Caco-2 (cell line): ENCODE results near the gene SRPRB. TPM values are rescaled to one million over a fixed set of nuclear protein-coding genes. Genes with fewer than 3 reads are reported as not detected.

Experiments used
- BruUV-seq: library from RNA; stranded (reverse); fragments of 400-500 nt; replicated peaks from 2 replicates; lab custom pipeline; 2021; lab: Mats Ljungman, UMichigan
- CTCF ChIA-PET: fragments of 300-600 bp; sonication (Branson Sonifier 250); formaldehyde crosslinking; loops from one replicate; lab custom pipeline; 2022; ENCODE audit warnings: antibody characterized with exemption; lab: Charles Lee
- POLR2A ChIA-PET: fragments of 300-600 bp; sonication (Branson Sonifier 250); formaldehyde crosslinking; loops from one replicate; lab custom pipeline; 2022; ENCODE audit warnings: antibody characterized with exemption; lab: Charles Lee
- DNase-seq, 2 experiments: peaks; one replicate each; pipeline versions ENCODE4 v3.0.0 to v3.0.0-alpha.2; 2020 to 2022
- H3K27me3 ChIP-seq: replicated peaks from 2 replicates; pipeline ENCODE4 v1.6.0; 2011; ENCODE audit warnings: low read length; ENCODE audit not compliant: control insufficient read depth, insufficient read depth
- H3K36me3 ChIP-seq: 2 replicates; pipeline ENCODE4 v1.5.1; 2011; ENCODE audit warnings: low read length; ENCODE audit not compliant: control insufficient read depth, insufficient read depth
- H3K4me1 ChIP-seq: fragments of 250-450 bp; sonication (Bioruptor Pico); 2 replicates; pipeline ENCODE4 v1.5.1; 2020; ENCODE audit warnings: mild to moderate bottlenecking
- H3K4me3 ChIP-seq: 2 replicates; pipeline ENCODE4 v1.5.1; 2011; ENCODE audit warnings: low read depth, mild to moderate bottlenecking, control low read depth, low read length
- H3K9me3 ChIP-seq: fragments of 250-450 bp; sonication (Bioruptor Pico); 2 replicates; pipeline ENCODE4 v1.5.1; 2020; ENCODE audit warnings: mild to moderate bottlenecking, moderate library complexity
- H3K27ac Mint-ChIP-seq: one replicate; pipeline ENCODE4 v1.8.0; 2022; ENCODE audit warnings: mixed read lengths; ENCODE audit not compliant: unreplicated experiment
- H3K27me3 Mint-ChIP-seq: one replicate; pipeline ENCODE4 v1.8.0; 2022; ENCODE audit warnings: mixed read lengths; ENCODE audit not compliant: insufficient read depth, unreplicated experiment
- H3K36me3 Mint-ChIP-seq: one replicate; pipeline ENCODE4 v1.8.0; 2022; ENCODE audit warnings: mild to moderate bottlenecking, mixed read lengths; ENCODE audit not compliant: insufficient read depth, unreplicated experiment
- H3K4me1 Mint-ChIP-seq: one replicate; pipeline ENCODE4 v1.8.0; 2022; ENCODE audit warnings: low read depth, mixed read lengths; ENCODE audit not compliant: unreplicated experiment
- H3K4me3 Mint-ChIP-seq: one replicate; pipeline ENCODE4 v1.8.0; 2022; ENCODE audit warnings: mild to moderate bottlenecking, moderate library complexity, mixed read lengths; ENCODE audit not compliant: unreplicated experiment
- H3K9me3 Mint-ChIP-seq: one replicate; pipeline ENCODE4 v1.8.0; 2022; ENCODE audit warnings: mixed read lengths; ENCODE audit not compliant: unreplicated experiment
- intact Hi-C: fragments of 100-400 bp; cut with micrococcal nuclease; formaldehyde crosslinking; loops from one replicate; pipeline ENCODE4 v1.10.0; 2022; ENCODE audit not compliant: unreplicated experiment
- total RNA-seq: library from RNA; stranded (reverse); gene quantifications from 2 replicates; pipeline ENCODE4 v1.2.3, GENCODE V29; 2022
- TF ChIP-seq, protein P1 (sequence below), 2 experiments: fragments of 200-600 bp in 1 of 2; IDR thresholded peaks; 1 replicate in 1 of 2; 2 replicates in 1 of 2; pipeline versions ENCODE4 v1.5.1 to v1.8.0; 2011 to 2022; ENCODE audit warnings: antibody characterized with exemption in 1 of 2, control low read depth in 1 of 2, inconsistent platforms in 1 of 2, low read depth in 1 of 2, low read length in 1 of 2, mild to moderate bottlenecking in 1 of 2, moderate library complexity in 1 of 2; ENCODE audit not compliant: insufficient read depth in 1 of 2, severe bottlenecking in 1 of 2, unreplicated experiment in 1 of 2

SRPRB gene
- total RNA-seq, 1 experiment from 2014 or later: 87.3 TPM

DNA sequence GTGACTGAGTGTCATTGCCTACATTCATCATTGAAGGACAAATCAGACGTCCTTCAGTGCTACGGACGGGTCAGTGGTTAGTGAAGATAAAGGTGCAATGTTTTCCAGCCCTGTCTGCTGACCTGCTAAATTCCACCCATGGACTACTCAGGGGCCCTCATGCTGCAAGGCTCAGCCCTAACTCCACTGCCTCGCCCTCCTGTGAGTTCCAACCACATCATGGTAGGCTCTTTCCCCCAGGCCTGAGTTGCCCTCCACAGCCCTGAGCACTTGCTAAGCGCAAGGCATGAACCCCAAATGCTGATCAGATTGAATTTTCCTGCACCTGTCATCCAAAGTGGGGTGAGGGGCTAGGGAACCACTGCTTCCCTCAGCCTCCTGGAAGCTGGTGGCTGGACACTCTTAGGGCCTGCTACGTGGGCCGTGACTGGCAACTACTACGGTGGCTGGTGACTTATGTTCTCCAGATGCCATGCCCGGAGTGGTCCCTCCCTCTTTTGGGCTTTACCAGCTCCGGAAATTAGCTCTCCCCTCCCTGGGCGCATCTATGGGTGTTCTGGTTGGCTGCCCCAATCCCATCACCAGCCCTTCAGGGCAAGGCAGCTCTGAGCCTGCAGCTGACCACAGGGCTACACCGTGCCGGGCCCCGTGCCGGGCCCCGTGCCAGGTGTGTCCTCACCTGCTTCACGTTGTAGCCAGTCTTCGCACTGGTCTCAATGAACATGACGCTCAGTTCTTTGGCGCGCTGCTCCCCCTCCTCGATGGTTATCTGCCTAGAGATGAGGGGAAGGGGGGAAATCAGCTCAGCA, 32.1 kb downstream of the SRPRB start:
- H3K36me3 ChIP-seq: no peaks in the 10 kb centered on the region
- CTCF ChIA-PET: no interaction called here
- no peak overlapping the region for H3K4me3 ChIP-seq

DNA sequence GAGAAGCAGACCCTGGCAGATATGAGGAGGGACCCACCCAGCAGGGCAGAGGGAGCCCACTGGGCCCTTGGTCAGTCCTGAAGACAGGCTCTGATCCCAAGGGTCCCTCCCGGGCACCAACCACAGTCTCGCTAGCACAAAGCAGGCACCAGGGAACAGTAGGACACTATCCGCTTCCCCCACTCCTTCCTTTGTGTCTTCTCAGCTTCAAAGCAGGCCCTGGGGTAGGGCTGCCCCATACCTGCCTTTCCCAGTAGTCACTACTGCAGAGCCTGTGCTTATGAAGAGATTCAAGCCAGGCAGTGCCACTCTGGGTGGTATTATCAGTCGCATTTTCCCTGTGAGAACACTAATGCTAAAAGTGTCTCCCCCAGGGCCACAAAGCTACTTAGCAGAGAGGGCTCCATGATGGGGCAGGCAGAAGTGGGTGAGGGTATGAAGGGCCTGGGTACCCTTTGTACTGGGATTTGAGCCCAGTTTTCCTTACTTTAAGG, 32.7 kb downstream of the SRPRB start:
- BruUV-seq: no TSS peak
- Histone ChIP-seq H3K36me3 (no peaks in the 10 kb centered on the region), H3K4me1 (no peaks in the 10 kb centered on the region), H3K9me3 (no peaks in the 10 kb centered on the region), H3K27me3 (no peaks in the 10 kb centered on the region), H3K4me3 (no peak overlapping the region)
- H3K36me3 Mint-ChIP-seq: no peaks in the 10 kb centered on the region
- H3K27me3 Mint-ChIP-seq: no peaks in the 10 kb centered on the region
- CTCF ChIA-PET: no interaction called here
- peak in 1 of 2 experiments; percentile 12 for DNase-seq
- TF ChIP-seq, protein P1, sequence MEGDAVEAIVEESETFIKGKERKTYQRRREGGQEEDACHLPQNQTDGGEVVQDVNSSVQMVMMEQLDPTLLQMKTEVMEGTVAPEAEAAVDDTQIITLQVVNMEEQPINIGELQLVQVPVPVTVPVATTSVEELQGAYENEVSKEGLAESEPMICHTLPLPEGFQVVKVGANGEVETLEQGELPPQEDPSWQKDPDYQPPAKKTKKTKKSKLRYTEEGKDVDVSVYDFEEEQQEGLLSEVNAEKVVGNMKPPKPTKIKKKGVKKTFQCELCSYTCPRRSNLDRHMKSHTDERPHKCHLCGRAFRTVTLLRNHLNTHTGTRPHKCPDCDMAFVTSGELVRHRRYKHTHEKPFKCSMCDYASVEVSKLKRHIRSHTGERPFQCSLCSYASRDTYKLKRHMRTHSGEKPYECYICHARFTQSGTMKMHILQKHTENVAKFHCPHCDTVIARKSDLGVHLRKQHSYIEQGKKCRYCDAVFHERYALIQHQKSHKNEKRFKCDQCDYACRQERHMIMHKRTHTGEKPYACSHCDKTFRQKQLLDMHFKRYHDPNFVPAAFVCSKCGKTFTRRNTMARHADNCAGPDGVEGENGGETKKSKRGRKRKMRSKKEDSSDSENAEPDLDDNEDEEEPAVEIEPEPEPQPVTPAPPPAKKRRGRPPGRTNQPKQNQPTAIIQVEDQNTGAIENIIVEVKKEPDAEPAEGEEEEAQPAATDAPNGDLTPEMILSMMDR (IDR thresholded peaks at IDR 0.05; ENCODE audit: insufficient read depth in 1 of 2, low read depth in 1 of 2, low read length in 1 of 2, severe bottlenecking in 1 of 2, unreplicated experiment in 1 of 2): no peak
- no peaks in the 10 kb centered on the region for H3K4me1 Mint-ChIP-seq
- POLR2A ChIA-PET: no interaction called here
- intact Hi-C loops: no loop called here
- no peaks in the 10 kb centered on the region for H3K9me3 Mint-ChIP-seq
- H3K4me3 Mint-ChIP-seq: no peak overlapping the region
- no peak overlapping the region for H3K27ac Mint-ChIP-seq

More for the DNA sequence above, 32.1 kb downstream of the SRPRB start:
- no peak overlapping the region for H3K4me3 Mint-ChIP-seq
- intact Hi-C loops: no loop called here
- H3K4me1 Mint-ChIP-seq: no peaks in the 10 kb centered on the region
- Histone ChIP-seq H3K4me1 (no peaks in the 10 kb centered on the region), H3K27me3 (no peaks in the 10 kb centered on the region), H3K9me3 (no peaks in the 10 kb centered on the region)
- H3K36me3 Mint-ChIP-seq: no peaks in the 10 kb centered on the region
- POLR2A ChIA-PET: no interaction called here
- H3K27me3 Mint-ChIP-seq: no peaks in the 10 kb centered on the region
- TF ChIP-seq, protein P1 (IDR thresholded peaks at IDR 0.05; ENCODE audit: insufficient read depth in 1 of 2, low read depth in 1 of 2, low read length in 1 of 2, severe bottlenecking in 1 of 2, unreplicated experiment in 1 of 2): no peak
- H3K9me3 Mint-ChIP-seq: no peaks in the 10 kb centered on the region
- H3K27ac Mint-ChIP-seq: no peak overlapping the region
- peak in 1 of 2 experiments; percentile 10 for DNase-seq
- no TSS peak for BruUV-seq

GRCh38 chr3:133838916-133839800, 33.5 kb downstream of the SRPRB start:
- Histone ChIP-seq H3K4me3 (no peak overlapping the region), H3K4me1 (no peaks in the 10 kb centered on the region), H3K27me3 (no peaks in the 10 kb centered on the region), H3K9me3 (no peaks in the 10 kb centered on the region), H3K36me3 (no peaks in the 10 kb centered on the region)
- intact Hi-C loops: no loop called here
- CTCF ChIA-PET: no interaction called here
- no peak overlapping the region for H3K4me3 Mint-ChIP-seq
- BruUV-seq: no TSS peak
- H3K9me3 Mint-ChIP-seq: no peaks in the 10 kb centered on the region
- POLR2A ChIA-PET: no interaction called here
- no peak overlapping the region for H3K27ac Mint-ChIP-seq
- H3K27me3 Mint-ChIP-seq: no peaks in the 10 kb centered on the region
- no peaks in the 10 kb centered on the region for H3K36me3 Mint-ChIP-seq
- peak in 1 of 2 experiments; percentile 31 for DNase-seq
- TF ChIP-seq, protein P1 (IDR thresholded peaks at IDR 0.05; ENCODE audit: insufficient read depth in 1 of 2, low read depth in 1 of 2, low read length in 1 of 2, severe bottlenecking in 1 of 2, unreplicated experiment in 1 of 2): no peak
- H3K4me1 Mint-ChIP-seq: no peaks in the 10 kb centered on the region
